Loucy (cell line): ENCODE results near the gene SELENOH.

Experiments used
- H2AFZ ChIP-seq: fragments of 200-600 bp; sonication (generic); 2 replicates; pipeline ENCODE4 v1.6.0; 2016; ENCODE audit warnings: antibody characterized with exemption, mild to moderate bottlenecking, low read length, moderate library complexity
- H3F3A ChIP-seq: fragments of 200-600 bp; 2 replicates; pipeline ENCODE4 v1.6.0; 2016; ENCODE audit warnings: antibody characterized with exemption, low read depth, mild to moderate bottlenecking
- H3K27me3 ChIP-seq: fragments of 200-600 bp; sonication (generic); 2 replicates; pipeline ENCODE4 v1.6.1; 2014; ENCODE audit warnings: low read length, mild to moderate bottlenecking; ENCODE audit not compliant: insufficient read depth, poor library complexity, severe bottlenecking
- H3K36me3 ChIP-seq: fragments of 200-600 bp; sonication (generic); 2 replicates; pipeline ENCODE4 v1.6.1; 2016; ENCODE audit warnings: low read length; ENCODE audit not compliant: insufficient read depth
- H3K4me1 ChIP-seq: fragments of 200-600 bp; sonication (generic); 2 replicates; pipeline ENCODE4 v1.5.1; 2014; ENCODE audit warnings: low read length, mild to moderate bottlenecking; ENCODE audit not compliant: insufficient read depth, poor library complexity, severe bottlenecking
- H3K4me2 ChIP-seq: fragments of 200-600 bp; sonication (generic); 2 replicates; pipeline ENCODE4 v1.6.0; 2014; ENCODE audit warnings: antibody characterized with exemption, low read length, low read depth, mild to moderate bottlenecking; ENCODE audit not compliant: poor library complexity, severe bottlenecking
- H3K4me3 ChIP-seq: fragments of 200-600 bp; sonication (generic); 2 replicates; pipeline ENCODE4 v1.5.1; 2014; ENCODE audit warnings: low read length, mild to moderate bottlenecking, mixed read lengths; ENCODE audit not compliant: poor library complexity, severe bottlenecking
- H3K79me2 ChIP-seq: fragments of 200-600 bp; sonication (generic); 2 replicates; pipeline ENCODE4 v1.6.1; 2014; ENCODE audit warnings: low read length; ENCODE audit not compliant: insufficient read depth
- H3K9ac ChIP-seq: fragments of 200-600 bp; sonication (generic); 2 replicates; pipeline ENCODE4 v1.6.0; 2014; ENCODE audit warnings: mild to moderate bottlenecking, low read depth, low read length, moderate library complexity; ENCODE audit not compliant: poor library complexity, severe bottlenecking
- H3K9me2 ChIP-seq: fragments of 200-600 bp; sonication (generic); replicated peaks from 2 replicates; pipeline ENCODE4 v1.6.1; 2016; ENCODE audit warnings: low read depth, low read length, mixed read lengths
- H3K9me3 ChIP-seq: fragments of 200-600 bp; sonication (generic); 2 replicates; pipeline ENCODE4 v1.6.1; 2014; ENCODE audit warnings: mild to moderate bottlenecking, antibody characterized with exemption, low read length, low read depth; ENCODE audit not compliant: insufficient read depth
- H4K20me1 ChIP-seq: fragments of 200-600 bp; sonication (generic); 2 replicates; pipeline ENCODE4 v1.6.0; 2014; ENCODE audit warnings: antibody characterized with exemption, low read length, mild to moderate bottlenecking; ENCODE audit not compliant: insufficient read depth, poor library complexity, severe bottlenecking
- EZH2phosphoT487 ChIP-seq: fragments of 200-600 bp; IDR thresholded peaks from 2 replicates; pipeline ENCODE4 v1.6.1; 2018; ENCODE audit warnings: antibody characterized with exemption, mild to moderate bottlenecking, moderate library complexity, borderline replicate concordance
- TF ChIP-seq, protein P1 (sequence below): fragments of 200-600 bp; sonication (generic); conservative IDR thresholded peaks from 2 replicates; pipeline ENCODE4 v1.5.1; 2014; ENCODE audit warnings: mild to moderate bottlenecking, antibody characterized with exemption, low read length

Gene SELENOH

DNA sequence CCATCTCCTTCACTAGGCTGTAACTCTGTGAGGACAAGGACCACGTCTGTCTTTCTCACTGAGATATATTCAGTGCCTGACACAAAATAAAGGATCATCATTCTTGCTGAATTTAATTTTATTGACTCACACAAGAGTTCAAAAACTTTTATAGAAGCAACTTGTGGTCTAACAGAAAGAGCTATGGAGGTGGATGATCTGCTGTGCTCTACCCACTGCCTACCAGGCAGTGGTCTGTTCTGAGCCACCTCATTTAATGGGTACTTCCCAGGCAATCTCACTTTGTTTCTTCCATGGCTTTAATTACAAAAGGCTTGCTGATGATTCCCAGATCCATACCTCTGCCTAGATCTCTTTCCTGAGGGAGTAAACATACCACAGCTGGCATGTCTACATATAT, 5.6 kb downstream of the SELENOH start:
- Histone ChIP-seq H3K4me3 (no peak overlapping the region), H3K9ac (no peak overlapping the region), H3K9me3 (no peaks in the 10 kb centered on the region), H3K9me2 (no peaks in the 10 kb centered on the region), H3K4me2 (no peak overlapping the region), H2AFZ (no peak overlapping the region), H3K79me2 (peaks cover 29% of the 10 kb centered on the region), H3K4me1 (peaks cover 17% of the 10 kb centered on the region), H3F3A (no peaks in the 10 kb centered on the region), H3K27me3 (peaks cover 2% of the 10 kb centered on the region), H3K36me3 (peaks cover 21% of the 10 kb centered on the region), H4K20me1 (peaks cover 22% of the 10 kb centered on the region)
- TF ChIP-seq, protein P1, sequence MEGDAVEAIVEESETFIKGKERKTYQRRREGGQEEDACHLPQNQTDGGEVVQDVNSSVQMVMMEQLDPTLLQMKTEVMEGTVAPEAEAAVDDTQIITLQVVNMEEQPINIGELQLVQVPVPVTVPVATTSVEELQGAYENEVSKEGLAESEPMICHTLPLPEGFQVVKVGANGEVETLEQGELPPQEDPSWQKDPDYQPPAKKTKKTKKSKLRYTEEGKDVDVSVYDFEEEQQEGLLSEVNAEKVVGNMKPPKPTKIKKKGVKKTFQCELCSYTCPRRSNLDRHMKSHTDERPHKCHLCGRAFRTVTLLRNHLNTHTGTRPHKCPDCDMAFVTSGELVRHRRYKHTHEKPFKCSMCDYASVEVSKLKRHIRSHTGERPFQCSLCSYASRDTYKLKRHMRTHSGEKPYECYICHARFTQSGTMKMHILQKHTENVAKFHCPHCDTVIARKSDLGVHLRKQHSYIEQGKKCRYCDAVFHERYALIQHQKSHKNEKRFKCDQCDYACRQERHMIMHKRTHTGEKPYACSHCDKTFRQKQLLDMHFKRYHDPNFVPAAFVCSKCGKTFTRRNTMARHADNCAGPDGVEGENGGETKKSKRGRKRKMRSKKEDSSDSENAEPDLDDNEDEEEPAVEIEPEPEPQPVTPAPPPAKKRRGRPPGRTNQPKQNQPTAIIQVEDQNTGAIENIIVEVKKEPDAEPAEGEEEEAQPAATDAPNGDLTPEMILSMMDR: no peak
- no peak for TF ChIP-seq EZH2phosphoT487

DNA sequence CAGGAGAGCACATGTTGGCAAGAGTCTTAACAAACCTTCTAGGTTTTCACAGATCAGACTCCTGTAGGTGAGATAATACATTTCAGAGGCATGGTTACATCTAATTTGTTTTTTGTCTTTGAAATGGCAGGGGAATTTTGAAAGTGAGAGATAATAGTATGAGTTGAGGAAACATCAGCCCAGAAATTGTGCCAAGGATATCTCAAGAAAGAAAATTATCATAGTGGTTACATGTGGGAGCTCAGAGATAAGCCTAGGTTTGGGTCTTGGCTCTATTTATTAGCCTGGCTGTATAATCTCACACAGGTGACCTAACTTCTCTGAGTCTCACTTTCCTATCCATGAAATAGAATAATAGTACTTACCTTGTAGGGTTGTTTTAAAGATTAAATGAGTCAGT, 9.9 kb downstream of the SELENOH start:
- Histone ChIP-seq H2AFZ (no peak overlapping the region), H3K4me2 (no peak overlapping the region), H3K36me3 (no peaks in the 10 kb centered on the region), H3K9me3 (no peaks in the 10 kb centered on the region), H3K4me3 (no peak overlapping the region), H3K9me2 (no peaks in the 10 kb centered on the region), H3F3A (no peaks in the 10 kb centered on the region), H3K9ac (no peak overlapping the region), H3K4me1 (no peaks in the 10 kb centered on the region), H4K20me1 (no peaks in the 10 kb centered on the region), H3K27me3 (no peaks in the 10 kb centered on the region), H3K79me2 (no peaks in the 10 kb centered on the region)
- TF ChIP-seq, protein P1: no peak
- TF ChIP-seq EZH2phosphoT487: no peak

DNA sequence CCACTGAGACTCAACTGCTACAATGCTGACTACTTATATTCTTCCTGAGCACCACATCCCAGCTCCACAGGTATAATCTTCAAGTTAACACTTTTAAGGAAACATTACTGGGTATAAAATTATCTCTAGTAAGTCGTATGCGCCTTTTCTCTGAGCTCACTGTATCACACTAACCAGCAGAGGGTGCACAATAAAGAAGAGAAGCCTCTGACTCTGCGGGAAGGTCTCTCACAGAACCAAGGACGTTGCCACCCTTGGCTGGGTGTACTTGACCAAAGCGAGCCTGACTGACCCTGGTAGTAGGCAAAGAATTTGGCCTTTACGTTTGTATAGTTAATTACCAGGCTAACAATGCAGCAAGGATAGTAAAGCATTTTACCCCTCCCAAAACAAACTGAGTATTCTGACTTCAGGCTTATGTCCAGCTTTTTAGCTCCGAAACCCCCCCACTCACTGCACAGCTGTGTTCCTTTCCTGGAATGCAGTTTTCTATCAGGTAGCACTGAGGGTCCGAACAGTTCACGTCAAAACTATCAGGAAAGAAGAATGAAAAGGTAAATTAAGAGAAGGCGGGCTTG, 10.5 kb downstream of the SELENOH start, which contains the start of gene BTBD18:
BTBD18 (minus strand) TSS at position 144 of the 578 bp plus-strand sequence. CDS start 631 bp downstream, outside the sequence.
- Histone ChIP-seq H3K9ac (no peak within 1 kb of the TSS), H3K27me3 (no peaks in the 10 kb centered on the region), H4K20me1 (no peaks in the 10 kb centered on the region), H3F3A (no peaks in the 10 kb centered on the region), H3K79me2 (no peaks in the 10 kb centered on the region), H3K36me3 (no peaks in the 10 kb centered on the region), H3K4me1 (no peaks in the 10 kb centered on the region), H3K4me2 (no peak within 1 kb of the TSS), H3K9me2 (no peaks in the 10 kb centered on the region), H2AFZ (no peak within 1 kb of the TSS), H3K4me3 (no peak within 1 kb of the TSS), H3K9me3 (no peaks in the 10 kb centered on the region)
- TF ChIP-seq, protein P1: peak; percentile 70
- TF ChIP-seq EZH2phosphoT487: no peak
